Body of pancreas (tissue), 4 donors: Measurements from ENCODE around the gene ACVRL1. TPM values are rescaled to one million over a fixed set of nuclear protein-coding genes. Genes with fewer than 3 reads are reported as not detected.

Experiments
- ATAC-seq: fragments of 150-250 bp; one replicate; pipeline ENCODE4 v1.9.1; 2016
- DNase-seq, 4 donors: peaks; one replicate each; pipeline ENCODE4 v3.0.0-alpha.2; 2019
- H3K27ac ChIP-seq, 4 donors: fragments of 200-600 bp; sonication (generic); 1 replicate in 3 of 4; 2 replicates in 1 of 4; pipeline versions ENCODE4 v1.5.1 to v1.6.1; 2016 to 2019; ENCODE audit warnings: mild to moderate bottlenecking in 1 of 4, mixed read lengths in 1 of 4, moderate library complexity in 1 of 4
- H3K27me3 ChIP-seq, 2 donors: fragments of 200-600 bp; sonication (generic); one replicate each; pipeline ENCODE4 v1.6.0; 2016; ENCODE audit warnings: mild to moderate bottlenecking in 1 of 2
- H3K36me3 ChIP-seq, 2 donors: fragments of 200-600 bp; sonication (generic); replicated peaks in 1 of 2; 2 replicates each; pipeline ENCODE4 v1.5.1; 2016; ENCODE audit warnings: low read depth in 2 of 2; ENCODE audit not compliant: insufficient read depth in 1 of 2
- H3K4me1 ChIP-seq: fragments of 200-600 bp; sonication (generic); one replicate; pipeline ENCODE4 v1.6.0; 2016
- H3K4me3 ChIP-seq, 2 donors: fragments of 200-600 bp; sonication (generic); 1 replicate in 1 of 2; 2 replicates in 1 of 2; pipeline ENCODE4 v1.5.1; 2016 to 2019
- H3K9me3 ChIP-seq, 3 donors: fragments of 200-600 bp; sonication (generic); 1 replicate in 2 of 3; 2 replicates in 1 of 3; pipeline ENCODE4 v1.5.1; 2016
- CTCF ChIP-seq, 7 experiments: fragments of 450-650 bp in 4 of 7; fragments of 200-600 bp in 3 of 7; sonication (generic) in 3 of 7; IDR thresholded peaks; one replicate each; pipeline ENCODE4 v1.5.1; 2016 to 2019; ENCODE audit warnings: antibody characterized with exemption in 7 of 7
- POLR2A ChIP-seq, 3 donors: fragments of 450-650 bp; IDR thresholded peaks; one replicate each; pipeline ENCODE4 v1.6.1; 2016; ENCODE audit warnings: antibody characterized with exemption in 3 of 3, mild to moderate bottlenecking in 2 of 3
- whole genome bisulfite sequencing, 2 donors: methylation state at CpG; one replicate each; pipeline ENCODE4 v1.1.5; 2017; 5-methylcytosine and 5-hydroxymethylcytosine counted together
- intact Hi-C: fragments of 100-400 bp; cut with DNase I; formaldehyde crosslinking; loops from one replicate; pipeline ENCODE4 v1.15.1; 2023
- total RNA-seq, 2 donors: library from RNA; depleted of rRNA; stranded (reverse); fragments of >200 nt; gene quantifications; one replicate each; pipeline ENCODE4 v1.1.0, GENCODE V29; 2016

ACVRL1 gene
- total RNA-seq, 2 donors from 2014 or later, result 37.1 to 93.9 TPM

GRCh38 chr12:51961834-51962233 lies 54.5 kb downstream of the ACVRL1 start:
- Histone ChIP-seq H3K4me1 (peaks cover 60% of the 10 kb centered on the region), H3K36me3 (no peaks in the 10 kb centered on the region), H3K27me3 (no peaks in the 10 kb centered on the region), H3K4me3 (no peak overlapping the region), H3K9me3 (no peaks in the 10 kb centered on the region), H3K27ac (peak overlapping the region in 3 of 4 donors; percentile 6 to 69 (median 59))
- ATAC-seq (peak; percentile 44), DNase-seq (no peak)
- intact Hi-C loops, result no loop called here
- TF ChIP-seq CTCF (IDR thresholded peaks at IDR 0.05) (no peak), POLR2A (IDR thresholded peaks at IDR 0.05) (no peak)
- 0% methylated on average over 1 of the region's 1 CpG for WGBS, 2 donors

GRCh38 chr12:51962737-51963136 lies 55.4 kb downstream of the ACVRL1 start:
- WGBS, 2 donors, result 58 to 73% methylated on average over 3 of the region's 3 CpGs
- intact Hi-C loops, result no loop called here
- DNase-seq (no peak), ATAC-seq (no peak)
- Histone ChIP-seq H3K9me3 (no peaks in the 10 kb centered on the region), H3K36me3 (no peaks in the 10 kb centered on the region), H3K27ac (peak overlapping the region in 2 of 4 donors; percentile 29 to 69), H3K4me1 (peaks cover 54% of the 10 kb centered on the region), H3K27me3 (no peaks in the 10 kb centered on the region), H3K4me3 (no peak overlapping the region)
- TF ChIP-seq POLR2A (IDR thresholded peaks at IDR 0.05) (no peak), CTCF (IDR thresholded peaks at IDR 0.05) (no peak)

GRCh38 chr12:51963477-51963876 lies 56.2 kb downstream of the ACVRL1 start:
- Histone ChIP-seq H3K9me3 (no peaks in the 10 kb centered on the region), H3K27me3 (no peaks in the 10 kb centered on the region), H3K36me3 (no peaks in the 10 kb centered on the region), H3K27ac (no peak overlapping the region), H3K4me3 (no peak overlapping the region), H3K4me1 (peaks cover 50% of the 10 kb centered on the region)
- intact Hi-C loops, result no loop called here
- TF ChIP-seq POLR2A (IDR thresholded peaks at IDR 0.05) (no peak), CTCF (IDR thresholded peaks at IDR 0.05) (no peak)
- DNase-seq (no peak), ATAC-seq (no peak)
- WGBS, 2 donors, result 96 to 97% methylated on average over 4 of the region's 4 CpGs

GRCh38 chr12:51969643-51970042 lies 62.3 kb downstream of the ACVRL1 start:
- H3K4me3 ChIP-seq, result no peak overlapping the region
- intact Hi-C loops, result loop anchor here (5.0 kb wide), 1 partner anchor 47 kb away; no protein-coding TSS in a partner anchor
- H3K27me3 ChIP-seq, result no peaks in the 10 kb centered on the region
- 90 to 95% methylated on average over 2 of the region's 2 CpGs for WGBS, 2 donors
- H3K4me1 ChIP-seq, result peaks cover 57% of the 10 kb centered on the region
- H3K27ac ChIP-seq, result no peak overlapping the region
- H3K9me3 ChIP-seq, result no peaks in the 10 kb centered on the region
- no peak for ATAC-seq
- TF ChIP-seq CTCF (IDR thresholded peaks at IDR 0.05) (no peak), POLR2A (IDR thresholded peaks at IDR 0.05) (no peak)
- no peaks in the 10 kb centered on the region for H3K36me3 ChIP-seq
- no peak for DNase-seq

GRCh38 chr12:51970904-51971646 lies 63.8 kb downstream of the ACVRL1 start:
- ATAC-seq (no peak), DNase-seq (no peak)
- 62 to 69% methylated on average over 13 of the region's 13 CpGs for WGBS, 2 donors
- H3K36me3 ChIP-seq, result peaks cover 0 to 3% of the 10 kb centered on the region in 2 donors
- peak overlapping the region in 3 of 4 donors; percentile 21 to 69 (median 35) for H3K27ac ChIP-seq
- H3K4me1 ChIP-seq, result peaks cover 72% of the 10 kb centered on the region
- H3K4me3 ChIP-seq, result no peak overlapping the region
- H3K27me3 ChIP-seq, result no peaks in the 10 kb centered on the region
- no peak for TF ChIP-seq POLR2A (IDR thresholded peaks at IDR 0.05)
- TF ChIP-seq CTCF (IDR thresholded peaks at IDR 0.05), result peak in 5 of 7 experiments; percentile 7 to 29 (median 16)
- H3K9me3 ChIP-seq, result no peaks in the 10 kb centered on the region
- intact Hi-C loops, result loop anchor here (5.0 kb wide), 1 partner anchor 49 kb away; no protein-coding TSS in a partner anchor
